Measurements from ENCODE around the gene SLC7A9.
"Not testable (repeated sequence)": the region's sequence is repeated elsewhere in the genome, so short reads cannot be mapped to it uniquely, and the experiment has no call there.

- not testable (repeated sequence) for TF ChIP-seq POLR2A, CTCF (IDR thresholded peaks at IDR 0.05)
These were observed 87.5 kb downstream of the SLC7A9 start for GRCh38 chr19:32782089-32782488.

Measured in sigmoid colon (tissue), 3 donors.